Keratinocyte (primary cell): Measurements from ENCODE around the gene ACTL10. TPM values are rescaled to one million over a fixed set of nuclear protein-coding genes. Genes with fewer than 3 reads are reported as not detected.

ENCODE experiments used
- DNase-seq: peaks from one replicate; pipeline ENCODE4 v3.0.0-alpha.2; 2011; ENCODE audit warnings: low read depth, missing footprints, low spot score
- FAIRE-seq: peaks from 2 replicates; lab custom pipeline; 2011; peaks lifted over from hg19 to GRCh38; lab: Jason Lieb, UNC
- H2AFZ ChIP-seq: 2 replicates; pipeline ENCODE4 v1.6.0; 2012; ENCODE audit warnings: low read length, control low read depth, inconsistent platforms; ENCODE audit not compliant: control insufficient read depth
- H3K27ac ChIP-seq: 2 replicates; pipeline ENCODE4 v1.5.1; 2011; ENCODE audit warnings: low read length; ENCODE audit not compliant: control insufficient read depth, insufficient read depth
- H3K27me3 ChIP-seq: 3 replicates; pipeline ENCODE4 v1.6.0; 2011; ENCODE audit warnings: low read length; ENCODE audit not compliant: control insufficient read depth, insufficient read depth; ENCODE audit errors: extremely low read depth
- H3K36me3 ChIP-seq, 2 experiments: 2 replicates in 1 of 2; 3 replicates in 1 of 2; pipeline ENCODE4 v1.5.1; 2011; ENCODE audit warnings: low read length in 2 of 2, mild to moderate bottlenecking in 1 of 2; ENCODE audit not compliant: control insufficient read depth in 2 of 2, insufficient read depth in 2 of 2; ENCODE audit errors: extremely low read depth in 1 of 2
- H3K4me1 ChIP-seq: 3 replicates; pipeline ENCODE4 v1.5.1; 2011; ENCODE audit warnings: low read length; ENCODE audit not compliant: control insufficient read depth, insufficient read depth; ENCODE audit errors: extremely low read depth
- H3K4me2 ChIP-seq: 3 replicates; pipeline ENCODE4 v1.6.0; 2011; ENCODE audit warnings: low read depth, low read length; ENCODE audit not compliant: control insufficient read depth, insufficient read depth; ENCODE audit errors: extremely low read depth
- H3K4me3 ChIP-seq, 3 experiments: fragments of 200-600 bp in 1 of 3; sonication (generic) in 1 of 3; 2 replicates in 2 of 3; 3 replicates in 1 of 3; pipeline ENCODE4 v1.5.1; 2011 to 2016; ENCODE audit warnings: low read length in 3 of 3, mild to moderate bottlenecking in 3 of 3, control low read depth in 2 of 3, inconsistent platforms in 1 of 3, low read depth in 1 of 3, mixed read lengths in 1 of 3, mixed run types in 1 of 3, moderate library complexity in 1 of 3; ENCODE audit not compliant: control insufficient read depth in 2 of 3, insufficient read depth in 2 of 3; ENCODE audit errors: extremely low read depth in 1 of 3
- H3K79me2 ChIP-seq: 2 replicates; pipeline ENCODE4 v1.6.0; 2012; ENCODE audit warnings: low read length; ENCODE audit not compliant: control insufficient read depth, insufficient read depth
- H3K9ac ChIP-seq: 3 replicates; pipeline ENCODE4 v1.6.0; 2011; ENCODE audit warnings: low read length; ENCODE audit not compliant: control insufficient read depth, insufficient read depth; ENCODE audit errors: extremely low read depth
- H3K9me1 ChIP-seq: 3 replicates; pipeline ENCODE4 v1.6.0; 2011; ENCODE audit warnings: low read length; ENCODE audit not compliant: control insufficient read depth, insufficient read depth; ENCODE audit errors: extremely low read depth
- H3K9me3 ChIP-seq: 2 replicates; pipeline ENCODE4 v1.5.1; 2012; ENCODE audit warnings: low read depth, low read length; ENCODE audit not compliant: control insufficient read depth
- H4K20me1 ChIP-seq: 3 replicates; pipeline ENCODE4 v1.6.0; 2011; ENCODE audit warnings: low read length; ENCODE audit not compliant: control insufficient read depth, insufficient read depth; ENCODE audit errors: extremely low read depth
- EZH2 ChIP-seq: IDR thresholded peaks from one replicate; pipeline ENCODE4 v1.6.1; 2012; ENCODE audit warnings: inconsistent platforms, mild to moderate bottlenecking, low read length, moderate library complexity
- dilution Hi-C: fragments of 300-500 bp; cut with MboI; formaldehyde crosslinking; loops from one replicate; pipeline ENCODE4 v1.7.0; 2020; ENCODE audit warnings: low sequenced_read_pairs; ENCODE audit not compliant: extremely low pct_ligation_motif_present
- polyA plus RNA-seq, 5 experiments: library from polyadenylated mRNA; depleted of rRNA in 3 of 5; stranded (reverse) in 3 of 5; stranded (forward) in 1 of 5; unstranded in 1 of 5; fragments of >200 nt; gene quantifications; 1 replicate in 1 of 5; 2 replicates in 3 of 5; 3 replicates in 1 of 5; pipeline versions ENCODE4 v1.2.1 to v1.2.3, GENCODE V29; 2011 to 2012; ENCODE audit warnings: missing spikeins in 2 of 5, low read depth in 1 of 5, low replicate concordance in 1 of 5
- TF ChIP-seq, protein P1 (sequence below), 3 experiments: IDR thresholded peaks in 1 of 3; conservative IDR thresholded peaks in 1 of 3; optimal IDR thresholded peaks in 1 of 3; 2 replicates in 2 of 3; 3 replicates in 1 of 3; pipeline versions ENCODE3 to v1.5.1; 2011; ENCODE audit warnings: low read length in 3 of 3, mild to moderate bottlenecking in 3 of 3, moderate library complexity in 2 of 3, control low read depth in 1 of 3, inconsistent platforms in 1 of 3; ENCODE audit not compliant: insufficient read depth in 2 of 3; ENCODE audit errors: extremely low read depth in 1 of 3

The ACTL10 gene
- polyA plus RNA-seq, 1 donor (not counting 4 experiments of a cell fraction or from before 2014, with no cell fraction given), result 0.28 TPM

GRCh38 chr20:33687370-33687915, 20.7 kb downstream of the ACTL10 start:
- Histone ChIP-seq H3K9me1 (no peaks in the 10 kb centered on the region), H3K36me3 (no peaks in the 10 kb centered on the region), H3K27me3 (no peaks in the 10 kb centered on the region), H3K9me3 (no peaks in the 10 kb centered on the region), H3K9ac (no peak overlapping the region), H4K20me1 (no peaks in the 10 kb centered on the region), H3K4me2 (no peak overlapping the region), H2AFZ (no peak overlapping the region), H3K4me1 (peaks cover 13% of the 10 kb centered on the region), H3K79me2 (peaks cover 12% of the 10 kb centered on the region), H3K4me3 (no peak overlapping the region), H3K27ac (no peak overlapping the region)
- FAIRE-seq, result no peak
- DNase-seq, result no peak
- dilution Hi-C loops, result no loop called here
- TF ChIP-seq, protein P1, sequence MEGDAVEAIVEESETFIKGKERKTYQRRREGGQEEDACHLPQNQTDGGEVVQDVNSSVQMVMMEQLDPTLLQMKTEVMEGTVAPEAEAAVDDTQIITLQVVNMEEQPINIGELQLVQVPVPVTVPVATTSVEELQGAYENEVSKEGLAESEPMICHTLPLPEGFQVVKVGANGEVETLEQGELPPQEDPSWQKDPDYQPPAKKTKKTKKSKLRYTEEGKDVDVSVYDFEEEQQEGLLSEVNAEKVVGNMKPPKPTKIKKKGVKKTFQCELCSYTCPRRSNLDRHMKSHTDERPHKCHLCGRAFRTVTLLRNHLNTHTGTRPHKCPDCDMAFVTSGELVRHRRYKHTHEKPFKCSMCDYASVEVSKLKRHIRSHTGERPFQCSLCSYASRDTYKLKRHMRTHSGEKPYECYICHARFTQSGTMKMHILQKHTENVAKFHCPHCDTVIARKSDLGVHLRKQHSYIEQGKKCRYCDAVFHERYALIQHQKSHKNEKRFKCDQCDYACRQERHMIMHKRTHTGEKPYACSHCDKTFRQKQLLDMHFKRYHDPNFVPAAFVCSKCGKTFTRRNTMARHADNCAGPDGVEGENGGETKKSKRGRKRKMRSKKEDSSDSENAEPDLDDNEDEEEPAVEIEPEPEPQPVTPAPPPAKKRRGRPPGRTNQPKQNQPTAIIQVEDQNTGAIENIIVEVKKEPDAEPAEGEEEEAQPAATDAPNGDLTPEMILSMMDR (optimal IDR thresholded peaks at IDR 0.05 in 1 of 3, IDR thresholded peaks at IDR 0.05 in 1 of 3, conservative IDR thresholded peaks at IDR 0.05 in 1 of 3; ENCODE audit: extremely low read depth in 1 of 3, insufficient read depth in 2 of 3, low read length in 3 of 3), result no peak
- no peak for TF ChIP-seq EZH2

DNA sequence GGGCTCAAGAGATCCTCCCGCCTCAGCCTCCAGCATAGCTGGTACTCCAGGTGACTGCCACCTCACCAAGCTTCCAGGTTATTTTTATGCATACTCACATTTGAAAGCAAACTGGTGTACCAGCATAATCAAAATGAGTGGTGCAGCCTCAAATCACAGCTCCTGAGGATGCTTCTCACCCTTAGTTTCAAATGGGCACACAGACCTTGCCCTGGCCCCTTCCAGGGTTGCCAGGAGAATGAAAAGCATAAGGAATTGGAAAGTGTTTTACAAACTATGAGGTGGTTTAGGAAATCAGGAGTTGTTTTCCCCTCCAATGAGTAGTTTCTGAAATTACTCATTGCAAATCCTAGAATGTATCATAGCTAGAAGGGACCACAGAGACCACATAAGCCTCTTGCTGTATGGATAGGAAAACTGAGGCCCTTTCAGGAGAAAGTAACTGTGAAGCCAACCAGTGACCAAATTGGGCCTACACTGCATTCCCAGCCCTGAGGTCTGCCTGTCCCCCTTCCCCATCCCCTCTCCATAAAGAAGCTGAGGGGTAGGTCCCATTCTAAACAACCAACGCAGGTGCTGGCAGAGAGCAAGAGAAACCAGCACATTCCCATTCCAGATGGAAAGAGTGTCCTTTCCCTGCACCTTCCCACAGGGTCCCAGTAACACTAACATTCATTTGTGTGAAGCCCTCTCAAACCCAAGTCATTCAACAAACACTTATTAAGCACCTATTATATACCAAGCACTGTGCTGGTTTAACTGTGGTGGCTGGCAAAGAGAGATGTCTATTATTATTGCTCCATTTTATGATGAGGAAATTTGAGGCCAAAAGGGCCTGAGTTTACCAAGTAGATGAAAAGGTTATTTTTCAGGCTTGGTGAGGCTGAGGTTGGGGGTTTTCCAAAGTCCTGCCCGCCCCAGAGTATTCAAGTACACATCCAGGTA, 21.5 kb downstream of the ACTL10 start:
- Histone ChIP-seq H3K36me3 (no peaks in the 10 kb centered on the region), H3K79me2 (peaks cover 12% of the 10 kb centered on the region), H3K4me1 (peaks cover 13% of the 10 kb centered on the region), H3K9me3 (no peaks in the 10 kb centered on the region), H4K20me1 (no peaks in the 10 kb centered on the region), H3K9me1 (no peaks in the 10 kb centered on the region), H3K4me3 (no peak overlapping the region), H3K27ac (no peak overlapping the region), H2AFZ (no peak overlapping the region), H3K4me2 (no peak overlapping the region), H3K27me3 (no peaks in the 10 kb centered on the region), H3K9ac (no peak overlapping the region)
- no peak for DNase-seq
- dilution Hi-C loops, result no loop called here
- TF ChIP-seq, protein P1 (optimal IDR thresholded peaks at IDR 0.05 in 1 of 3, IDR thresholded peaks at IDR 0.05 in 1 of 3, conservative IDR thresholded peaks at IDR 0.05 in 1 of 3; ENCODE audit: extremely low read depth in 1 of 3, insufficient read depth in 2 of 3, low read length in 3 of 3), result no peak
- TF ChIP-seq EZH2, result no peak
- FAIRE-seq, result no peak
